Measurements from ENCODE around the gene NAIF1.
"Not testable (repeated sequence)": the region's sequence is repeated elsewhere in the genome, so short reads cannot be mapped to it uniquely, and the experiment has no call there.

NAIF1 gene

GRCh38 chr9:128085943-128086342 lies 18.8 kb upstream of the NAIF1 start:
- no peak for DNase-seq (ENCODE audit: low spot score)

GRCh38 chr9:128084746-128085145 lies 17.6 kb upstream of the NAIF1 start:
- no peak for DNase-seq (ENCODE audit: low spot score)

- no peak for DNase-seq (ENCODE audit: low spot score)
These were observed 15.0 kb upstream of the NAIF1 start for GRCh38 chr9:128082151-128082550.

GRCh38 chr9:128081056-128081455 lies 13.9 kb upstream of the NAIF1 start:
- peak; percentile 80 for DNase-seq (ENCODE audit: low spot score)

GRCh38 chr9:128080206-128080605 lies 13.1 kb upstream of the NAIF1 start:
- DNase-seq (ENCODE audit: low spot score): no peak

- no peak for DNase-seq (ENCODE audit: low spot score)
These were observed 11.6 kb upstream of the NAIF1 start for GRCh38 chr9:128078504-128079434.

GRCh38 chr9:128077847-128078503 lies 10.9 kb upstream of the NAIF1 start:
- no peak for DNase-seq (ENCODE audit: low spot score)

GRCh38 chr9:128073253-128073886 lies 6.2 kb upstream of the NAIF1 start:
- no peak for DNase-seq (ENCODE audit: low spot score)

- DNase-seq (ENCODE audit: low spot score): no peak
These were observed 5.3 kb upstream of the NAIF1 start for GRCh38 chr9:128072144-128073021.

- DNase-seq (ENCODE audit: low spot score): not testable (repeated sequence)
These were observed 4.4 kb upstream of the NAIF1 start for GRCh38 chr9:128071475-128071874.

- no peak for DNase-seq (ENCODE audit: low spot score)
These were observed 3.8 kb upstream of the NAIF1 start for GRCh38 chr9:128070874-128071273.

GRCh38 chr9:128068386-128069205 lies 1.5 kb upstream of the NAIF1 start:
- DNase-seq (ENCODE audit: low spot score): no peak

- peak; percentile 99 for DNase-seq (ENCODE audit: low spot score)
These were observed 695 bp upstream of the NAIF1 start, which contains the start of gene SLC25A25 for GRCh38 chr9:128067645-128068385. SLC25A25 (plus strand) TSS chr9:128068232; CDS start chr9:128068320, 88 bp downstream.

GRCh38 chr9:128065907-128066712 lies 1.0 kb downstream of the NAIF1 start:
- no peak for DNase-seq (ENCODE audit: low spot score)

GRCh38 chr9:128062846-128063831 lies 4.0 kb downstream of the NAIF1 start:
- DNase-seq (ENCODE audit: low spot score): no peak

- no peak for DNase-seq (ENCODE audit: low spot score)
These were observed 4.8 kb downstream of the NAIF1 start for GRCh38 chr9:128062279-128062678.

- no peak for DNase-seq (ENCODE audit: low spot score)
These were observed 5.7 kb downstream of the NAIF1 start for GRCh38 chr9:128061275-128061960.

All from AG08395 (cell line).